ENCODE results near the gene TSPAN15.

GRCh38 chr10:69497611-69498390 lies 46.5 kb downstream of the TSPAN15 start:
- no peak for TF ChIP-seq EZH2 (IDR thresholded peaks at IDR 0.05; ENCODE audit: low read length)
- TF ChIP-seq CTCF (optimal IDR thresholded peaks at IDR 0.05 in 1 of 3, IDR thresholded peaks at IDR 0.05 in 1 of 3, conservative IDR thresholded peaks at IDR 0.05 in 1 of 3; ENCODE audit: extremely low read depth in 1 of 3, insufficient read depth in 2 of 3, low read length in 3 of 3): no peak
